SK-N-SH (cell line): ENCODE measurements around the gene IGSF3. TPM values are rescaled to one million over a fixed set of nuclear protein-coding genes. Genes with fewer than 3 reads are reported as not detected.
A peak's percentile ranks its signal among the peaks of the same experiment; 100 is the strongest.
"Not testable (repeated sequence)": the region's sequence is repeated elsewhere in the genome, so short reads cannot be mapped to it uniquely, and the experiment has no call there.

Source experiments
- CTCF ChIA-PET: fragments of 300-600, 350-600 bp; formaldehyde crosslinking; extraction: SDS; loops from one replicate; lab custom pipeline; 2021; lab: Yijun Ruan, JAX
- POLR2A ChIA-PET: fragments of 350-600 bp; sonication (Branson Sonifier 250); formaldehyde crosslinking; extraction: SDS; loops from one replicate; lab custom pipeline; 2020; ENCODE audit warnings: antibody characterized with exemption, inconsistent platforms; lab: Yijun Ruan, JAX
- DNase-seq: peaks from one replicate; pipeline ENCODE4 v3.0.0; 2012
- H2AFZ ChIP-seq: fragments of 200-600 bp; sonication (generic); 2 replicates; pipeline ENCODE4 v1.8.1; 2016; ENCODE audit warnings: antibody characterized with exemption, mild to moderate bottlenecking, low read depth
- H3F3A ChIP-seq: fragments of 200-600 bp; sonication (generic); replicated peaks from 2 replicates; pipeline ENCODE3; 2016; ENCODE audit warnings: antibody characterized with exemption, mild to moderate bottlenecking; ENCODE audit not compliant: insufficient read depth
- H3K27ac ChIP-seq, 2 experiments: fragments of 200-500 bp in 1 of 2; fragments of 200-600 bp in 1 of 2; sonication (Bioruptor generic) in 1 of 2; sonication (generic), shearing (Covaris generic) in 1 of 2; 2 replicates each; pipeline versions ENCODE4 v1.5.1 to v1.6.1; 2014 to 2016; ENCODE audit warnings: low read depth in 2 of 2, inconsistent platforms in 1 of 2, low read length in 1 of 2, mild to moderate bottlenecking in 1 of 2, mixed read lengths in 1 of 2
- H3K27me3 ChIP-seq: fragments of 200-600 bp; sonication (generic), shearing (Covaris generic); 2 replicates; pipeline ENCODE4 v1.6.1; 2016; ENCODE audit warnings: mixed run types; ENCODE audit not compliant: insufficient read depth
- H3K36me3 ChIP-seq, 2 experiments: fragments of 200-500 bp in 1 of 2; fragments of 200-600 bp in 1 of 2; sonication (Bioruptor generic) in 1 of 2; sonication (generic) in 1 of 2; replicated peaks in 1 of 2; 2 replicates each; pipeline versions ENCODE3 to v1.5.1; 2014 to 2016; ENCODE audit warnings: low read length in 1 of 2, mild to moderate bottlenecking in 1 of 2; ENCODE audit not compliant: insufficient read depth in 2 of 2, control insufficient read depth in 1 of 2
- H3K4me1 ChIP-seq, 2 experiments: fragments of 200-500 bp in 1 of 2; fragments of 200-600 bp in 1 of 2; sonication (Bioruptor generic) in 1 of 2; sonication (generic), shearing (Covaris generic) in 1 of 2; 2 replicates each; pipeline versions ENCODE4 v1.5.1 to v1.6.1; 2014 to 2016; ENCODE audit warnings: low read depth in 1 of 2, low read length in 1 of 2, mixed run types in 1 of 2; ENCODE audit not compliant: insufficient read depth in 2 of 2, control insufficient read depth in 1 of 2
- H3K4me2 ChIP-seq: fragments of 200-600 bp; sonication (generic), shearing (Covaris generic); 2 replicates; pipeline ENCODE4 v1.6.1; 2017; ENCODE audit warnings: mixed run types
- H3K4me3 ChIP-seq, 2 experiments: fragments of 200-500 bp in 1 of 2; fragments of 200-600 bp in 1 of 2; sonication (Bioruptor generic) in 1 of 2; sonication (generic), shearing (Covaris generic) in 1 of 2; 2 replicates each; pipeline versions ENCODE4 v1.5.1 to v1.8.1; 2014 to 2016; ENCODE audit warnings: low read depth in 2 of 2, inconsistent platforms in 1 of 2, low read length in 1 of 2, mild to moderate bottlenecking in 1 of 2, mixed read lengths in 1 of 2, moderate library complexity in 1 of 2
- H3K79me2 ChIP-seq: fragments of 200-600 bp; sonication (generic); 2 replicates; pipeline ENCODE4 v1.8.1; 2017; ENCODE audit warnings: mild to moderate bottlenecking; ENCODE audit not compliant: insufficient read depth
- H3K9ac ChIP-seq: fragments of 200-600 bp; sonication (generic); 2 replicates; pipeline ENCODE4 v1.6.1; 2017; ENCODE audit warnings: mixed run types
- H3K9me2 ChIP-seq: fragments of 200-600 bp; sonication (generic); 2 replicates; pipeline ENCODE4 v1.6.1; 2017; ENCODE audit warnings: mixed run types
- H3K9me3 ChIP-seq: fragments of 200-600 bp; sonication (generic); 2 replicates; pipeline ENCODE4 v1.6.1; 2017; ENCODE audit warnings: mixed run types, mild to moderate bottlenecking, moderate library complexity
- H4K20me1 ChIP-seq: fragments of 200-600 bp; sonication (generic); 2 replicates; pipeline ENCODE4 v1.6.1; 2017; ENCODE audit warnings: mild to moderate bottlenecking, mixed run types; ENCODE audit not compliant: insufficient read depth
- FOSL2 ChIP-seq: IDR thresholded peaks from 2 replicates; pipeline ENCODE4 v1.4.0; 2012; ENCODE audit warnings: low read depth, mild to moderate bottlenecking, moderate library complexity, borderline replicate concordance
- FOXM1 ChIP-seq: IDR thresholded peaks from 2 replicates; pipeline ENCODE4 v1.4.0; 2012; ENCODE audit warnings: low read depth, mild to moderate bottlenecking
- GATA2 ChIP-seq: sonication (generic); formaldehyde crosslinking; IDR thresholded peaks from 2 replicates; pipeline ENCODE4 v1.5.0; 2020; ENCODE audit warnings: mild to moderate bottlenecking, missing genetic modification reagents
- POLR2AphosphoS5 ChIP-seq: IDR thresholded peaks from 2 replicates; pipeline ENCODE4 v1.6.1; 2012; ENCODE audit warnings: low read depth, low read length
- TCF12 ChIP-seq: IDR thresholded peaks from 2 replicates; pipeline ENCODE4 v1.4.0; 2012
- ZBTB33 ChIP-seq: IDR thresholded peaks from 2 replicates; pipeline ENCODE4 v1.4.0; 2012; ENCODE audit warnings: low read depth, borderline replicate concordance
- WGBS: methylation state at CpG from one replicate; pipeline ENCODE4 v1.1.6; 2017; ENCODE audit warnings: low lambda C conversion rate; 5-methylcytosine and 5-hydroxymethylcytosine counted together
- polyA plus RNA-seq, 3 experiments: library from polyadenylated mRNA; depleted of rRNA; stranded (reverse); fragments of >200 nt; gene quantifications; 2 replicates each; pipeline ENCODE4 v1.2.3, GENCODE V29; 2012

Gene IGSF3
- polyA plus RNA-seq, 1 of the 3 experiments (the other 2 are of a cell fraction), result 3.0 TPM

GRCh38 chr1:116590359-116591005 is 77.1 kb downstream of the IGSF3 start:
- H3K9me2 ChIP-seq, H3K79me2 ChIP-seq, H3K4me2 ChIP-seq, H3K9me3 ChIP-seq, H2AFZ ChIP-seq, POLR2A ChIA-PET, H3K4me3 ChIP-seq, H4K20me1 ChIP-seq, H3K27me3 ChIP-seq, H3K36me3 ChIP-seq, H3F3A ChIP-seq, H3K27ac ChIP-seq, DNase-seq, CTCF ChIA-PET, H3K9ac ChIP-seq: not testable (repeated sequence)
- H3K4me1 ChIP-seq, result peaks cover 0 to 19% of the 10 kb centered on the region in 2 experiments; a peak in 2 of 4 replicates
- WGBS, result 95% methylated on average over 6 of the region's 6 CpGs

DNA sequence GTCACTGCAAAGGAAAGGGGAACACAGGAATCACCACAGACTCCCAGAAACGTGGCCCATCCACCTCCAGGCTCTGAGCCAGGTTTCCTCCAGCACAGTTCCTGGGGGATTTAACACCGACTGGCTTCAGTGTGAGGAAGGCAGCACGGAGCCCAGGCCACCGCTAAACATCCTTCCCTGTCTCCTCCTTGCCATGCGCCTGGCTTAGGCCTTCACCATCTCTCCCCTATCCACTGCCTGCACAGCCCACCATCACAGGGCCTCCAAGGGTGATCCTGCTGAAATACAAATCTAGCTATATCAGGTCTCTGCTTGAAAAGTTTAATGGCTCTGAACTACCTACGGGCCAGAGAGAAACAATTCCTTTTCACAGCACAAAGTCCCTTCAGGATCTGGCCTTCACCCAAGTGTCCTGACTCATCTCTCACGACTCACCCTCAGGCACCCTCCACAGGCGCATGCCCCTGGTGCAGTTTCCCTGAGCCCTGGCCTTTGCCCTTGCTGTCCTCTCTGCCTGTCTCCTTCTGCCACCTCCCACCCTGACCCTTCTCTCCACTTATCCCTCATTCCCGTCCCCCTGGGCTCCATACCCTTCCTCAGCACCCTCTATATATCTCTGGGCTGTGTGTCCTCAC is 78.3 kb downstream of the IGSF3 start:
- CTCF ChIA-PET, result not testable (repeated sequence)

DNA sequence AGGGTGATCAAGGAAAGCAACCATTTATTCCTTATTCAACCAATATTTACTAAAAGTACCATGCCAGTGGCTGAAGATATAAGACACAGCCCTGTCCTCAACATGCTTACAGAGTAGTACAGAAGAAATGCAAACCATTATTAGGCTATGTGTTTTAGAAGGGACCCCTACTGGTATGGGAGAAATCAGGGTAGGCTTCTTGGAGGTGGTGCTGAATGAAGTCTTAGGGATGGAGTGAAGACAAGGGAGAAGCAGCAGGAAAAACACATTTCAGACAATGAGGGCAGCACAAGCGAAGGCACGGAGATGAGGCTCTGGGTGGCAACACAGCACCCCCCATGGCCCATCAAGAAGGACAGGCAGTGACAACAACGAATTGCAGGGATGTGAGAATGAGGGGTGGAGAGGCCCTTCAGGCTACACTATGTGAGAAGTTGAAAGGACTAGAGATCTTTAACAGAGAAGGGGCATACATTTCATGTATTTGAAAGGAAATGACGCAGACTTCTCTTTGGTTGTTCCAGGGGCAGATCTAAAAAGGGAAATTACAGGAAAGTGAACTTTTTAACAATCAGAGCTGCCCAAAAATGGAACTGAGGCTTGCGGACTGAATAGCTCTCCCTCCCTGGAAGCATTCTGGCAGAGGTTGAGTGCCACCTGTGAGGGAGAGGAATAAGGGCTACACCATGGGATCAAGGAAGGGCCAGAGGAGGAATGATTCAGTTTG is 79.9 kb downstream of the IGSF3 start:
- no peak overlapping the region for H2AFZ ChIP-seq
- no peak for TF ChIP-seq GATA2 (CRISPR knock-in tag)
- TF ChIP-seq FOXM1, result no peak
- TF ChIP-seq FOSL2, result no peak
- no peak for TF ChIP-seq TCF12
- no peak for TF ChIP-seq ZBTB33
- TF ChIP-seq POLR2AphosphoS5, result no peak
- no peaks in the 10 kb centered on the region for H4K20me1 ChIP-seq
- H3K4me3 ChIP-seq, result no peak overlapping the region
- H3K9ac ChIP-seq, result no peak overlapping the region
- H3K79me2 ChIP-seq, result no peaks in the 10 kb centered on the region
- peaks cover 0 to 16% of the 10 kb centered on the region in 2 experiments; a peak in 2 of 4 replicates for H3K4me1 ChIP-seq
- ChIA-PET POLR2A (no interaction called here), CTCF (interaction anchor here (0.7 to 2.0 kb wide), 3 partner anchors 9 to 13 kb away, joined by 3 to 14 read pairs (median 3); no protein-coding TSS in a partner anchor)
- H3K27ac ChIP-seq, result peak overlapping the region in 1 of 2 experiments; percentile 67; a peak in 2 of 4 replicates
- no peaks in the 10 kb centered on the region for H3F3A ChIP-seq
- H3K36me3 ChIP-seq, result no peaks in the 10 kb centered on the region
- no peaks in the 10 kb centered on the region for H3K27me3 ChIP-seq
- no peak for DNase-seq
- WGBS, result 91% methylated on average over 5 of the region's 5 CpGs
- H3K4me2 ChIP-seq, result no peak overlapping the region
- H3K9me2 ChIP-seq, result no peaks in the 10 kb centered on the region
- H3K9me3 ChIP-seq, result no peaks in the 10 kb centered on the region

More for the DNA sequence above, 78.3 kb downstream of the IGSF3 start:
- Histone ChIP-seq H3K27ac (peak overlapping the region in 1 of 2 experiments; percentile 38; a peak in 1 of 4 replicates), H3K4me1 (peaks cover 0 to 16% of the 10 kb centered on the region in 2 experiments; a peak in 2 of 4 replicates)
- 41% methylated on average over 8 of the region's 9 CpGs for WGBS
- H4K20me1 ChIP-seq, H3F3A ChIP-seq, H3K4me2 ChIP-seq, POLR2A ChIA-PET, H3K79me2 ChIP-seq, H3K9me2 ChIP-seq, DNase-seq, H3K36me3 ChIP-seq, H3K9me3 ChIP-seq, H3K9ac ChIP-seq, H2AFZ ChIP-seq, H3K27me3 ChIP-seq, H3K4me3 ChIP-seq: not testable (repeated sequence)
- TF ChIP-seq FOSL2, result 0 out of 2 replicates have a peak, but pooled peaks have one; percentile 17
- TF ChIP-seq, all 33 proteins: peak for 1; not testable (repeated sequence) for 32
